Glutamatergic neuron (in vitro differentiated cells): Measurements from ENCODE around the gene HDAC4. TPM values are rescaled to one million over a fixed set of nuclear protein-coding genes. Genes with fewer than 3 reads are reported as not detected.

Experiments used
- DNase-seq: peaks from one replicate; pipeline ENCODE4 v3.0.0; 2022
- H3K27ac Mint-ChIP-seq: one replicate; pipeline ENCODE4 v1.8.0; 2020; ENCODE audit warnings: mild to moderate bottlenecking, mixed read lengths, inconsistent platforms; ENCODE audit not compliant: unreplicated experiment
- H3K27me3 Mint-ChIP-seq: one replicate; pipeline ENCODE4 v1.8.0; 2020; ENCODE audit warnings: mild to moderate bottlenecking, moderate library complexity, mixed read lengths, inconsistent platforms; ENCODE audit not compliant: unreplicated experiment
- H3K36me3 Mint-ChIP-seq: one replicate; pipeline ENCODE4 v1.8.0; 2020; ENCODE audit warnings: mild to moderate bottlenecking, mixed read lengths, inconsistent platforms; ENCODE audit not compliant: unreplicated experiment
- H3K4me1 Mint-ChIP-seq: one replicate; pipeline ENCODE4 v1.8.0; 2020; ENCODE audit warnings: mild to moderate bottlenecking, low read depth, mixed read lengths, inconsistent platforms; ENCODE audit not compliant: unreplicated experiment
- H3K4me3 Mint-ChIP-seq: one replicate; pipeline ENCODE4 v1.8.0; 2020; ENCODE audit warnings: mild to moderate bottlenecking, mixed read lengths, inconsistent platforms; ENCODE audit not compliant: unreplicated experiment
- H3K9me3 Mint-ChIP-seq: one replicate; pipeline ENCODE4 v1.8.0; 2020; ENCODE audit warnings: mild to moderate bottlenecking, moderate library complexity, mixed read lengths, inconsistent platforms; ENCODE audit not compliant: unreplicated experiment
- total RNA-seq: library from RNA; stranded (reverse); fragmentation: NEBNext Ultra II Directional; extraction: Animal tissue kit (Norgen Biotek cat#: 25700); gene quantifications from one replicate; pipeline ENCODE4 v1.2.1, GENCODE V29; 2021; ENCODE audit not compliant: unreplicated experiment
- TF ChIP-seq, protein P1 (sequence below): fragments of 200-600 bp; sonication (generic); IDR thresholded peaks from one replicate; pipeline ENCODE4 v1.5.0; 2021; ENCODE audit not compliant: partially characterized antibody, unreplicated experiment

Gene HDAC4
- total RNA-seq, 1 donor from 2014 or later, result 90.6 TPM

- Mint-ChIP-seq H3K27ac (peak overlapping the region; percentile 66), H3K4me1 (peaks cover 63% of the 10 kb centered on the region), H3K9me3 (peaks cover 13% of the 10 kb centered on the region), H3K4me3 (no peak overlapping the region), H3K36me3 (no peaks in the 10 kb centered on the region), H3K27me3 (peaks cover 11% of the 10 kb centered on the region)
- TF ChIP-seq, protein P1, sequence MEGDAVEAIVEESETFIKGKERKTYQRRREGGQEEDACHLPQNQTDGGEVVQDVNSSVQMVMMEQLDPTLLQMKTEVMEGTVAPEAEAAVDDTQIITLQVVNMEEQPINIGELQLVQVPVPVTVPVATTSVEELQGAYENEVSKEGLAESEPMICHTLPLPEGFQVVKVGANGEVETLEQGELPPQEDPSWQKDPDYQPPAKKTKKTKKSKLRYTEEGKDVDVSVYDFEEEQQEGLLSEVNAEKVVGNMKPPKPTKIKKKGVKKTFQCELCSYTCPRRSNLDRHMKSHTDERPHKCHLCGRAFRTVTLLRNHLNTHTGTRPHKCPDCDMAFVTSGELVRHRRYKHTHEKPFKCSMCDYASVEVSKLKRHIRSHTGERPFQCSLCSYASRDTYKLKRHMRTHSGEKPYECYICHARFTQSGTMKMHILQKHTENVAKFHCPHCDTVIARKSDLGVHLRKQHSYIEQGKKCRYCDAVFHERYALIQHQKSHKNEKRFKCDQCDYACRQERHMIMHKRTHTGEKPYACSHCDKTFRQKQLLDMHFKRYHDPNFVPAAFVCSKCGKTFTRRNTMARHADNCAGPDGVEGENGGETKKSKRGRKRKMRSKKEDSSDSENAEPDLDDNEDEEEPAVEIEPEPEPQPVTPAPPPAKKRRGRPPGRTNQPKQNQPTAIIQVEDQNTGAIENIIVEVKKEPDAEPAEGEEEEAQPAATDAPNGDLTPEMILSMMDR, result no peak
- DNase-seq, result peak; percentile 22
Measured at GRCh38 chr2:239267288-239267951, 133.4 kb downstream of the HDAC4 start.

GRCh38 chr2:239266779-239267287 is 134.0 kb downstream of the HDAC4 start:
- Mint-ChIP-seq H3K36me3 (no peaks in the 10 kb centered on the region), H3K27me3 (peaks cover 15% of the 10 kb centered on the region), H3K27ac (peak overlapping the region; percentile 82), H3K4me3 (no peak overlapping the region), H3K9me3 (peaks cover 16% of the 10 kb centered on the region), H3K4me1 (peaks cover 57% of the 10 kb centered on the region)
- TF ChIP-seq, protein P1, result no peak
- no peak for DNase-seq

DNA sequence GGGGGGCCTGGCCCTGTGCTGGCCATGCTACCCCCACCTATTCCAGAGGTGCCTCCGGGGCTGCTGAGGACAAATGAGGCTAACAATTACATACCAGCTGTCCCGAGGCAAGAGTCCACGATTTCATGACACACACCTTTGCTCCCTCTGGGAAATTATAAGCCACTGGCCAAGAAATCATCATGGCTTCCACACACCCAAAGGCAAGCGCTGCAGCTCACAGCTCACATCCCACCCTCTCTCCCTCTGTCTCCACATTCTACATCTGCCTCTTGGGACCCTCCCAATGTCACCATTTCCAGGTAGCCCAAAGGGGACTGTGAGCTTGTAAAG is 134.4 kb downstream of the HDAC4 start:
- no peak for DNase-seq

GRCh38 chr2:239265681-239266433 is 135.0 kb downstream of the HDAC4 start:
- H3K27me3 Mint-ChIP-seq, result peaks cover 15% of the 10 kb centered on the region
- peaks cover 52% of the 10 kb centered on the region for H3K4me1 Mint-ChIP-seq
- H3K36me3 Mint-ChIP-seq, result no peaks in the 10 kb centered on the region
- no peak overlapping the region for H3K4me3 Mint-ChIP-seq
- H3K9me3 Mint-ChIP-seq, result peaks cover 18% of the 10 kb centered on the region
- peak overlapping the region; percentile 82 for H3K27ac Mint-ChIP-seq
- no peak for DNase-seq
- TF ChIP-seq, protein P1, result no peak

More for the DNA sequence above, 134.4 kb downstream of the HDAC4 start:
- H3K27ac Mint-ChIP-seq, result peak overlapping the region; percentile 82
- H3K4me3 Mint-ChIP-seq, result no peak overlapping the region
- H3K4me1 Mint-ChIP-seq, result peaks cover 53% of the 10 kb centered on the region
- peaks cover 15% of the 10 kb centered on the region for H3K27me3 Mint-ChIP-seq
- H3K36me3 Mint-ChIP-seq, result no peaks in the 10 kb centered on the region
- TF ChIP-seq, protein P1, result no peak
- H3K9me3 Mint-ChIP-seq, result peaks cover 16% of the 10 kb centered on the region
